GM19463 (cell line): ENCODE data around the gene ST3GAL4.

ENCODE experiments used
- ATAC-seq: cut with Tn5 transposase; IDR thresholded peaks from one replicate; pipeline ENCODE4 v1.9.1; 2021; ENCODE audit warnings: mild to moderate bottlenecking, moderate library complexity; ENCODE audit not compliant: unreplicated experiment

ST3GAL4 gene

GRCh38 chr11:126405374-126405773 is 49.9 kb downstream of the ST3GAL4 start:
- ATAC-seq: no peak

GRCh38 chr11:126405906-126406305 is 50.4 kb downstream of the ST3GAL4 start:
- no peak for ATAC-seq

- no peak for ATAC-seq
These were observed 50.9 kb downstream of the ST3GAL4 start for GRCh38 chr11:126406368-126406767.

GRCh38 chr11:126407101-126407521 is 51.6 kb downstream of the ST3GAL4 start:
- no peak for ATAC-seq

GRCh38 chr11:126407682-126408288 is 52.3 kb downstream of the ST3GAL4 start:
- ATAC-seq: no peak

- no peak for ATAC-seq
These were observed 53.0 kb downstream of the ST3GAL4 start for GRCh38 chr11:126408496-126408895.

GRCh38 chr11:126408901-126409619 is 53.6 kb downstream of the ST3GAL4 start:
- ATAC-seq: no peak

- ATAC-seq: no peak
These were observed 54.1 kb downstream of the ST3GAL4 start for GRCh38 chr11:126409620-126409985.

- ATAC-seq: no peak
These were observed 55.2 kb downstream of the ST3GAL4 start for GRCh38 chr11:126410649-126411048.

- ATAC-seq: no peak
These were observed 56.5 kb downstream of the ST3GAL4 start for GRCh38 chr11:126411971-126412381.

- no peak for ATAC-seq
These were observed 57.9 kb downstream of the ST3GAL4 start for GRCh38 chr11:126413426-126413825.

- no peak for ATAC-seq
These were observed 58.4 kb downstream of the ST3GAL4 start for GRCh38 chr11:126413843-126414405.

GRCh38 chr11:126414615-126415014 is 59.1 kb downstream of the ST3GAL4 start:
- ATAC-seq: no peak

GRCh38 chr11:126415128-126415527 is 59.6 kb downstream of the ST3GAL4 start:
- no peak for ATAC-seq

- ATAC-seq: no peak
These were observed 60.4 kb downstream of the ST3GAL4 start for GRCh38 chr11:126415669-126416420.

GRCh38 chr11:126416542-126417090 is 61.1 kb downstream of the ST3GAL4 start:
- peak; percentile 80 for ATAC-seq

- ATAC-seq: no peak
These were observed 61.8 kb downstream of the ST3GAL4 start for GRCh38 chr11:126417091-126417862.

GRCh38 chr11:126418887-126419286 is 63.4 kb downstream of the ST3GAL4 start:
- ATAC-seq: no peak

- peak; percentile 70 for ATAC-seq
These were observed 64.6 kb downstream of the ST3GAL4 start for GRCh38 chr11:126419801-126420697.
